Endothelial cell (in vitro differentiated cells): Measurements from ENCODE around the gene SYNJ1. TPM values are rescaled to one million over a fixed set of nuclear protein-coding genes. Genes with fewer than 3 reads are reported as not detected.
"Not testable (repeated sequence)": the region's sequence is repeated elsewhere in the genome, so short reads cannot be mapped to it uniquely, and the experiment has no call there.

Experiments used
- DNase-seq: peaks from one replicate; pipeline ENCODE4 v3.0.0; 2021; ENCODE audit warnings: low spot score
- H3K27ac Mint-ChIP-seq: one replicate; pipeline ENCODE4 v1.8.0; 2021; ENCODE audit warnings: mixed read lengths, inconsistent platforms; ENCODE audit not compliant: unreplicated experiment
- H3K27me3 Mint-ChIP-seq: one replicate; pipeline ENCODE4 v1.8.0; 2021; ENCODE audit warnings: mild to moderate bottlenecking, moderate library complexity, mixed read lengths, inconsistent platforms; ENCODE audit not compliant: unreplicated experiment
- H3K36me3 Mint-ChIP-seq: one replicate; pipeline ENCODE4 v1.8.0; 2021; ENCODE audit warnings: mild to moderate bottlenecking, low read depth, mixed read lengths, inconsistent platforms; ENCODE audit not compliant: unreplicated experiment
- H3K4me1 Mint-ChIP-seq: one replicate; pipeline ENCODE4 v1.8.0; 2021; ENCODE audit warnings: mild to moderate bottlenecking, mixed read lengths, inconsistent platforms; ENCODE audit not compliant: unreplicated experiment
- H3K4me3 Mint-ChIP-seq: one replicate; pipeline ENCODE4 v1.8.0; 2021; ENCODE audit warnings: mild to moderate bottlenecking, mixed read lengths, inconsistent platforms; ENCODE audit not compliant: unreplicated experiment
- H3K9me3 Mint-ChIP-seq: one replicate; pipeline ENCODE4 v1.8.0; 2021; ENCODE audit warnings: mixed read lengths, inconsistent platforms; ENCODE audit not compliant: unreplicated experiment
- CTCF ChIP-seq: fragments of 200-600 bp; sonication (generic); IDR thresholded peaks from one replicate; pipeline ENCODE4 v1.5.0; 2021; ENCODE audit warnings: antibody characterized with exemption; ENCODE audit not compliant: unreplicated experiment
- total RNA-seq: library from RNA; stranded (reverse); fragmentation: NEBNext Ultra II Directional; extraction: Animal tissue kit (Norgen Biotek cat#: 25700); gene quantifications from one replicate; pipeline ENCODE4 v1.2.1, GENCODE V29; 2021; ENCODE audit not compliant: unreplicated experiment

SYNJ1 gene
- total RNA-seq, 1 donor from 2014 or later: 23.0 TPM

GRCh38 chr21:32641710-32642698, 85.8 kb downstream of the SYNJ1 start:
- Mint-ChIP-seq H3K4me1 (no peaks in the 10 kb centered on the region), H3K4me3 (no peak overlapping the region), H3K27ac (no peak overlapping the region), H3K9me3 (no peaks in the 10 kb centered on the region), H3K27me3 (no peaks in the 10 kb centered on the region), H3K36me3 (peaks cover 9% of the 10 kb centered on the region)
- no peak for DNase-seq
- no peak for TF ChIP-seq CTCF

GRCh38 chr21:32626621-32627196, 101.1 kb downstream of the SYNJ1 start:
- no peaks in the 10 kb centered on the region for H3K27me3 Mint-ChIP-seq
- DNase-seq: no peak
- no peak overlapping the region for H3K4me3 Mint-ChIP-seq
- H3K27ac Mint-ChIP-seq: no peak overlapping the region
- H3K9me3 Mint-ChIP-seq: no peaks in the 10 kb centered on the region
- H3K36me3 Mint-ChIP-seq: peaks cover 9% of the 10 kb centered on the region
- H3K4me1 Mint-ChIP-seq: no peaks in the 10 kb centered on the region
- TF ChIP-seq CTCF: no peak

GRCh38 chr21:32618218-32618617, 109.6 kb downstream of the SYNJ1 start:
- H3K4me3 Mint-ChIP-seq, H3K27ac Mint-ChIP-seq, DNase-seq, H3K36me3 Mint-ChIP-seq, H3K4me1 Mint-ChIP-seq, H3K9me3 Mint-ChIP-seq, H3K27me3 Mint-ChIP-seq: not testable (repeated sequence)

GRCh38 chr21:32613436-32614043, 114.3 kb downstream of the SYNJ1 start:
- peaks cover 10% of the 10 kb centered on the region for H3K27me3 Mint-ChIP-seq
- no peak for TF ChIP-seq CTCF
- DNase-seq: no peak
- H3K9me3 Mint-ChIP-seq: peaks cover 4% of the 10 kb centered on the region
- peaks cover 7% of the 10 kb centered on the region for H3K36me3 Mint-ChIP-seq
- peak overlapping the region; percentile 99 for H3K4me3 Mint-ChIP-seq
- H3K27ac Mint-ChIP-seq: peak overlapping the region; percentile 99
- peaks cover 22% of the 10 kb centered on the region for H3K4me1 Mint-ChIP-seq

- DNase-seq: no peak
- no peak for TF ChIP-seq CTCF
- peak overlapping the region; percentile 99 for H3K27ac Mint-ChIP-seq
- H3K9me3 Mint-ChIP-seq: peaks cover 4% of the 10 kb centered on the region
- H3K4me3 Mint-ChIP-seq: peak overlapping the region; percentile 99
- H3K27me3 Mint-ChIP-seq: peaks cover 10% of the 10 kb centered on the region
- peaks cover 8% of the 10 kb centered on the region for H3K36me3 Mint-ChIP-seq
- peaks cover 22% of the 10 kb centered on the region for H3K4me1 Mint-ChIP-seq
Measured at GRCh38 chr21:32612999-32613337, 114.8 kb downstream of the SYNJ1 start.
